ENCODE data around the gene C2orf74. TPM values are rescaled to one million over a fixed set of nuclear protein-coding genes. Genes with fewer than 3 reads are reported as not detected.
"Not testable (repeated sequence)": the region's sequence is repeated elsewhere in the genome, so short reads cannot be mapped to it uniquely, and the experiment has no call there.

The C2orf74 gene
- total RNA-seq, 4 donors from 2014 or later: 1.8 to 10.7 (median 2.8) TPM; not detected in 1

- Histone ChIP-seq H3K9me3 (no peaks in the 10 kb centered on the region), H3K27ac (no peak overlapping the region), H3K27me3 (no peaks in the 10 kb centered on the region), H3K4me1 (peaks cover under 1 to 31% (median 12%) of the 10 kb centered on the region in 4 donors), H3K36me3 (peaks cover 0 to 83% (median 0%) of the 10 kb centered on the region in 3 donors), H3K4me3 (no peak overlapping the region)
- TF ChIP-seq POLR2A (IDR thresholded peaks at IDR 0.05): no peak
- TF ChIP-seq CTCF (IDR thresholded peaks at IDR 0.05): no peak
- DNase-seq: no peak
Measured at GRCh38 chr2:61183795-61184194, 21.8 kb downstream of the C2orf74 start.

- H3K4me1 ChIP-seq: peaks cover 0 to 26% (median 8%) of the 10 kb centered on the region in 4 donors
- TF ChIP-seq POLR2A (IDR thresholded peaks at IDR 0.05) (no peak), CTCF (IDR thresholded peaks at IDR 0.05) (no peak)
- H3K27ac ChIP-seq: no peak overlapping the region
- H3K36me3 ChIP-seq: peaks cover 0 to 87% (median 0%) of the 10 kb centered on the region in 3 donors
- no peaks in the 10 kb centered on the region for H3K9me3 ChIP-seq
- no peak overlapping the region for H3K4me3 ChIP-seq
- DNase-seq: no peak
- H3K27me3 ChIP-seq: no peaks in the 10 kb centered on the region
Measured at GRCh38 chr2:61184263-61184662, 22.3 kb downstream of the C2orf74 start.

DNA sequence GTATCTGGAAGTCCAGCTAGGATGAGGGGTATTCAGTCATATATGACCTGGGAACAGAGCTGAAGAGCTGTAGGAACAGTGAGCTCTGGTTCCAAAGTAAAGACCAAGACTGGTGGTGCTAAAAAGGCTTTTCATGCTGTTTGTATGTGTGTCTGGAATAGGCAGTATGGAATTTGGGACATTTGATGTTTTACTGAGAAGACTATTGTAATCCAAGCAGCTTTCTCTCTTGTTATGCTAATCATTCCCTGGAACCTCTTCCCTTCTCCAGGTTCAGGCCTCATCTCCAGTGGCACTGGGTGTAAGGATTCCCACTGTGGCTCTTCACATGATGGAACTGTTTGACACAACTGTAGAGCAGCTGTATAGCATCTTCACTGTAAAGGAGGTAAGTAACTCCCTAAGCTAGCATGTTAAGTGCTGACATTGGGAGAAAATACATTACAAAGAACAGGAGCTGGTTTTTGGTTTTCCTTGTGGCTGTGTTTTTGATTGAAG is 23.3 kb downstream of the C2orf74 start:
- H3K27me3 ChIP-seq: no peaks in the 10 kb centered on the region
- TF ChIP-seq POLR2A (IDR thresholded peaks at IDR 0.05) (no peak), CTCF (IDR thresholded peaks at IDR 0.05) (no peak)

DNA sequence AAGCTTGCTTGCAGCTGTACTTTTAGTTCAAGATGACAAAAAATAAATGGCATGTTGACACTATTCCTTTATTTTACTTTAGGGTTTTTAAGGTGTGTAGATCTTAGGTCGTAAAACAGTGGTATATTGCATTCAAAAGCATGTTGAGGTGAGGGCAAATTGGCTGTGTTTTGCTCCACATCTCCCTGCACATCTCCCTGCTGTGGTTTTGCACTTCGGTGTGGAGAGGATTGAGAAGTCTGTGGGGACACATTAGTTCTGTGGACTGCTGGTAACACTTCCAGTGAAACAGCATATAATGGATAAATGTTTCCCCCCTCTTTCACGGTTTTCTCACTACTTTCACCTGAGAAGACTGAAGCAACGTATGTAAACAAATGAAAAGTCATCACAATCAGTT is 25.1 kb downstream of the C2orf74 start:
- no peaks in the 10 kb centered on the region for H3K27me3 ChIP-seq
- no peaks in the 10 kb centered on the region for H3K9me3 ChIP-seq
- no peak overlapping the region for H3K27ac ChIP-seq
- H3K4me3 ChIP-seq: no peak overlapping the region
- no peak for TF ChIP-seq POLR2A (IDR thresholded peaks at IDR 0.05)
- H3K4me1 ChIP-seq: no peaks in the 10 kb centered on the region
- H3K36me3 ChIP-seq: peaks cover 0 to 87% (median 0%) of the 10 kb centered on the region in 3 donors
- DNase-seq: no peak

More for the DNA sequence above, 23.3 kb downstream of the C2orf74 start:
- Histone ChIP-seq H3K9me3 (no peaks in the 10 kb centered on the region), H3K4me3 (no peak overlapping the region), H3K27ac (no peak overlapping the region), H3K36me3 (peaks cover 0 to 96% (median 0%) of the 10 kb centered on the region in 3 donors), H3K4me1 (peaks cover 0 to 16% (median 2%) of the 10 kb centered on the region in 4 donors)
- no peak for DNase-seq

- no peak for DNase-seq
- TF ChIP-seq CTCF (IDR thresholded peaks at IDR 0.05) (no peak), POLR2A (IDR thresholded peaks at IDR 0.05) (no peak)
- Histone ChIP-seq H3K27ac (no peak overlapping the region), H3K4me1 (no peaks in the 10 kb centered on the region), H3K36me3 (peaks cover 0 to 39% (median 0%) of the 10 kb centered on the region in 3 donors), H3K4me3 (no peak overlapping the region), H3K9me3 (no peaks in the 10 kb centered on the region), H3K27me3 (no peaks in the 10 kb centered on the region)
Measured at GRCh38 chr2:61193670-61194561, 31.9 kb downstream of the C2orf74 start.

GRCh38 chr2:61194646-61195045 is 32.7 kb downstream of the C2orf74 start:
- not testable (repeated sequence) for DNase-seq, H3K27ac ChIP-seq, H3K27me3 ChIP-seq, H3K4me1 ChIP-seq, H3K9me3 ChIP-seq, H3K4me3 ChIP-seq
- peaks cover 0 to 32% (median 0%) of the 10 kb centered on the region in 3 donors for H3K36me3 ChIP-seq

All from Peyer's patch (tissue), 4 donors.